NCI-H2196 treated with DMSO at 0.1 percent for 48 hours (cell line): Measurements from ENCODE around the gene FARP1.

Experiments used
- DNase-seq: peaks from one replicate; lab custom pipeline; 2025; ENCODE audit not compliant: unreplicated experiment; lab: John Stamatoyannopoulos, UW

The FARP1 gene

GRCh38 chr13:98141091-98141490, 1.8 kb upstream of the FARP1 start:
- no peak for DNase-seq

GRCh38 chr13:98141509-98142379, 1.1 kb upstream of the FARP1 start:
- DNase-seq: no peak

DNA sequence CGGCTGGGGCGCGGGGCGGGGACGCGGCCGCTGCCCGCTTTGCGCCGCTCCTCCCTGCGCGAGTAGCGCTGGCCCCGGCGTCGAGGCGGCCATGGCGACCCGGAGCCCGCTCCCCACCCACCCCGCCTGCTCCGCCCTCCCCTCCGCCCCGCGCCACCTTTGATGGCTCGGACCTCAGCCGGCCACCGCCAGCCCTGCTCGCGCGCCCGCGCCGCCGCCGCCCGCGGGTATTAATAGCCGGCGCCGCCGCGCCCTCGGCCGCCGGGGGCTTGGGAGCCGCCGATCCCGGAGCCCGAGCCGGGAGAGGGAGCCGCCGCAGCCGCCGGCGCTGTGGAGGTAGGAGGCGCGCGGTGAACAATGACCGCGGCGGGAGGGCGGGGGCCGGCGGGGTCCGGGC, 261 bp downstream of the FARP1 start:
- DNase-seq: no peak

DNA sequence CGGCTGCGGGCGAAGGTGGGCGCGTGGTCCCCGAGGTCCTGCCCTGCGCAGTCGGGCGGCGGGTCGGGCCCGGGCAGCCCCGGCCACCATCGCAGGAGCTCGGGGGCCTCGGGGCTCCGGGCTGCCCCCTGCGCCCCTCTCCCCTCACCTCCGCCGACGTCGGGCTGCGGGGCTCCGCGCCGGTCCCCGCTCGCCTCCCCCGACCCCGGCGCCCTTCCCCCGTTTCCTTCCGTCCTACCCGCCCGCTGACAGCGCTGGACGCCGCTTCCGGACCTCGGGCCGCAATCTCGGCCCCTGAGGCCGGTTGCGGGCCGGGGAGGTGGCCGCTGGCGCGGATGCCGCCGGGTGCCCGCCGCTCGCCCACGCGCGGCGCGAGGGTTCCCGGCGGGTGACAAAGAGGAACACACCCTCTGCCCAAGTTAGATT, 720 bp downstream of the FARP1 start:
- no peak for DNase-seq

DNA sequence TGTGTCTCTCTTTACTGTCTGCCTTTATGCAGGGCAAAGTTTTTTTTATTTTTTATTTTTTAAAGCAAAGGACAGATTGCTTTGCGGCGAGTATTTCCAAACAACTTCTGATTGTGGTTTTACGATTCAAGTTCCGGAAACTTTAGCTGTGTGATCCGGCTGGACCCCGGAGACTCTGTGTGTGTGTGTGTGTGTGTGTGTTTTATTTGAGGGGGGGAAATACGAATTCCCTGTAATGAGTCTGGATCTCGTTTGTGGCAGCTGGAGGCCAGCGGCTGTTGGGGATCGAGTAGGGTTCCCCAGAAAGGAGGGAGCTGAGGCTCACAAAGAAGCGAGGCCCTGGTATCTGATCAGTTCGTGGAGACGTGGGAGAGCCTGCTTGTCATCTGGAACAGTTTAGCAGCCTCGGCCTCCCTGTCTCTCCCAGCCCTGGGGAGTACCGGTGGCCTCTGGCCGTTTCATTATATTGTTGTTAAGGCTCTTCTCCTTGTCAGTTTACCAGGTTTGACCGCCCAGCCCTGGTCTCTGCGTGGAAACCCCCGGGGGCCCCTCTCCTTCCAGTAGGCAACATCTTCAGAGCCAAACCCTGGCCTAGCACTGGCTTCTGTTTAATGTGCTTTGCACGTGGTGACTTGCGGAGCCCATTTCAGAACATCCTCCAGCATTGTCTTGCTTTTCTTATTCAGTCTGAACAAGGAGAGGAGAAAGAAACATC, 1.3 kb downstream of the FARP1 start:
- DNase-seq: no peak

GRCh38 chr13:98144801-98145350, 2.0 kb downstream of the FARP1 start:
- no peak for DNase-seq

GRCh38 chr13:98147521-98147920, 4.6 kb downstream of the FARP1 start:
- no peak for DNase-seq

DNA sequence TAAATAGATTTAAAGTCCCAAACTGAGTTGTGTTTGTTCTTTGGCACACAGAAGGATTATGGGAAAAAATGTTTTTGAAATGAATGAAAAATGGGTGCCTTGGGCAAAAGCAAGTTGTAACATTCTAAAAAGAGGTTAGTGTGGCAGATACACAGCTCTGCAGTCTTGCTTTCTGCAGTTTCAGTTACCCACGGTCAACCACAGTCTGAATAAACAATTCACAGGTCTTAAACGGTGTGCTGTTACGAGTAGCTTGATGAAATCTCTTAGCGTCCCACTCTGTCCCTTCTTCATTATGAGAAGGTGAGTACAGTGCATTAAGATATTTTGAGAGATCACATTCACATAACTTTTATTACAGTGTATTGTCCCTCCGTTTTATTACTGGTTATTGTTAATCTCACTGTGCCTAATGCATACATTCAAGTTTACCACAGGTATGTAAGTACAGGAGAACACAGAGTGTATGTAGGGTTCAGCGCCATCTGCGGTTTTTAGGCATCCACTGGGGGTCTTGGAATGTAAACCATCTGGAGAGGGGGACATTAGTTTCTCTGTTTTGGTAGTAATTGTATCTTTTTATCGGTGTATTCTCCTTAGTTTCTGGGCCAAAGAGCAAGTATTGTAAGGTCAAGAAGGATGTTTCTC, 8.1 kb downstream of the FARP1 start:
- DNase-seq: no peak

- no peak for DNase-seq
These were observed 12.7 kb downstream of the FARP1 start for GRCh38 chr13:98155475-98156109.

DNA sequence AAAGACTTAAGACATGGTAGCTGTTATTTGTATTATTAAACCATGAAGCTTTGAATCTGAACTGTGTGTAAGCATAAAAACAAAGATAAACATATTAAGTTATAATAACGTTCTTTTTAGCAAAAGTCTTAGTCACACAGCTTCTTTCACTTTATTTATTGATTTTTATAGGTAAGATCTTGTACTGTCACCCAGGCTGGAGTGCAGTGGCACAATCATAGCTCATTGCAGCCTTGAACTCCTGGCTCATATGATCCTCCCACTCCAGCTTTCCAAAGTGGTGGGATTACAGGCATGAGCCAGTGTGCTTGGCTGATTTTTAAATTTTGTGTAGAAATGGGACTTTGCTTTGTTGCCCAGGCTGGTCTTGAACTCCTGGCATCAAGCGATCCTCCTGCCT, 13.4 kb downstream of the FARP1 start:
- DNase-seq: no peak

DNA sequence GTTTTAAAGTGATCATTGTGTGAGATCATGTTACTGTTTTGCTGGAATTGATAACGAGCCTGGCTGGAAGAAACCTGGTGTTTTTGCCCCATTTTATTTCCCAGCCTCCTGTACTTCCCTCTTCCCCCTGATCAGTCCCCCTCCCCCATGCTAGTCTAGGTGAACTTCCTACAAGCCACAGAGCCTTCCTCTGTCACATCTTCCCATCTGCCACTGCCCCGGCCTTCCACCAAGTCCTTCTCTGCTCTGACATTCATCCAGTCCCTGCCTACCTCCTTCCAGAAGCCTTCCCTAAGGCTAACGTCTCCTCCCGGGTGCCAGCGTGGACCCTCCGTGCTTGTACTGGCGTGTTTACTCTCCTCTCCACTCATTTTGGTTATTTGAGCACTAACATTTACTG, 14.3 kb downstream of the FARP1 start:
- no peak for DNase-seq

DNA sequence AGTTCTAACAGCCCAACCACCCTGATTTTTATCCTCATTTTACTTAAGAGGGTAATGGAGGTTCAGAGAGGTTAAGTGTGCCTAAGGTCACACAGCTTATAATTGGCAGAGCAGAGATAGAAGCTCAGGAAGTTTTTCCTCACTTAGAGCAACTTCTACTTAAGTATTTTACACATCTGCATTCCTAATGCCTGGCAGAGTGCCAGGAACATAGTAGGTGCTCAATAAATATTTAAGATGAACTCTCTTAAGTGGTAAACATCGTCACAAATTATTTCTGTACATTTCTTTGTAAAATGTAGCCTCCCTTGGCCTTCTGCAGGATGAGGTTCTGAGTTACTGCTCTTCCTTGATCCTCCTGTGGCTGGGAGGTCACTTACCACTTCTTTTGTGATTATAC, 14.7 kb downstream of the FARP1 start:
- DNase-seq: no peak

DNA sequence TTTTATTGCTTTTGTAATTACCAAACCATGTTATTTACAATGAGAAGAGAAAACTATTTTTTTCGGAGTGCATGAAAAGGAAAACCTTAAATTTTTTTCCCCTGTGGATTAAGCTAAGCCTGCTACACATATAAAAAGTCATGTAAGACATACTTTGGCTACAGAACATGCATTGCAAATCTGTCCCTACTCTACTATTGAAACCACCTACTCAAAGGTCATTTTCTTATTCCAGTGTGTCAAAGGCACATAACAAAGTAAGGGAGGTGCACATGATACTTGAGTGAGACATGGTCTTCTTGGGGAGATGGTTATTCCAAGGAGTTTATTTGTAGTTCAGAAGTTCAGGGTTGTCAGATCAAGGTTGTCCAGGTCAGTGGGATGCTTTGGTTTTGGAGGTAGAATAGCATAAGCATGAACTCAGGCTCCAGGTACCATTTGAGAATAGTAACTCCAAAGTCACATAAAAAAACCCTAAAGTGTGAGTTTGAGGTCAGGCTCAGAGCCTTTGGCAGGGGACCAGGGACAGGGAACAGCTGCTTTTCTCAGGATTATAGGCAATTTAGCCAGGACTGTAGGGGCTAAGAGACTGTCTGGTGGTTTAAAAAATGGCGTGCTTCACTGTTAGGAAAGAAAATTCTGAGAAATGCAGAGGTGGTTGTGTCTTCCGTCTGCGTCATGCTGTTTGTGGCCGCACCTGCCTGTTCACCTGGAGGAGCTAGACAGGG, 15.4 kb downstream of the FARP1 start:
- DNase-seq: no peak

GRCh38 chr13:98162935-98163334, 20.0 kb downstream of the FARP1 start:
- no peak for DNase-seq

- no peak for DNase-seq
These were observed 26.4 kb downstream of the FARP1 start for GRCh38 chr13:98169331-98169730.

DNA sequence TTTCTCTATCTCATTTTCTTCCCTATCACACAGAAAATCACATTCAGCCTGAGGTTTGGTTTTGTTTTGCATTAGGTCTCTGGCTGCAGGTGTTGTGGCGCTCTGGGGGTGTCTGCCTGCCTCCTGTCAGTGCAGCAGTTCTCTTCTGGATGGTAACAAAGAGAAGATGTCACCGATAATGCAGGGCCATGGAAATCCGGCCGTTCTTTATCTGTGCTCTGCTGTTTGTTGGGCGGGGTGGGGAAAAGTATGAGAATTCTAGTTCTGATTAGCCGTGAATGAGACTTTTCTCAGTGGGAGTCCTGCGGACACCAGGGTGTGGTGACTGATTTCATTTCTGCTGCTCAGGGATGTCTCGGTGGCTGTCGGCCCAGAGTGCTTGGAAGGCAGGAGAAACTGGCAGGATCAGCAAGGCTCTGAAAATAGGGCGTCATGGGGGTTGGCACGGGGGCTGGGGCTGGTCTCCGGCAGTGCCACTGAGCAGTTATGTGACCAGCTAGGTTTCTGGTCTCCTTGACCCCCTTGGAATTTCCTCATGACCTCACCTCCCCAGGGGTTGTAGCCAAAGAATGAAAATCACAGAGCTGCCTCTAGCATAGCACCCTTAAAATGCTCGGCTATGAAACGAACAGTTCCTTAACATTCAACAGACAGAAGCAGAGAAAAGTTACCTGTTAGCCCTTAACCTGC, 29.2 kb downstream of the FARP1 start:
- DNase-seq: no peak

- no peak for DNase-seq
These were observed 29.9 kb downstream of the FARP1 start for GRCh38 chr13:98172590-98173422.

DNA sequence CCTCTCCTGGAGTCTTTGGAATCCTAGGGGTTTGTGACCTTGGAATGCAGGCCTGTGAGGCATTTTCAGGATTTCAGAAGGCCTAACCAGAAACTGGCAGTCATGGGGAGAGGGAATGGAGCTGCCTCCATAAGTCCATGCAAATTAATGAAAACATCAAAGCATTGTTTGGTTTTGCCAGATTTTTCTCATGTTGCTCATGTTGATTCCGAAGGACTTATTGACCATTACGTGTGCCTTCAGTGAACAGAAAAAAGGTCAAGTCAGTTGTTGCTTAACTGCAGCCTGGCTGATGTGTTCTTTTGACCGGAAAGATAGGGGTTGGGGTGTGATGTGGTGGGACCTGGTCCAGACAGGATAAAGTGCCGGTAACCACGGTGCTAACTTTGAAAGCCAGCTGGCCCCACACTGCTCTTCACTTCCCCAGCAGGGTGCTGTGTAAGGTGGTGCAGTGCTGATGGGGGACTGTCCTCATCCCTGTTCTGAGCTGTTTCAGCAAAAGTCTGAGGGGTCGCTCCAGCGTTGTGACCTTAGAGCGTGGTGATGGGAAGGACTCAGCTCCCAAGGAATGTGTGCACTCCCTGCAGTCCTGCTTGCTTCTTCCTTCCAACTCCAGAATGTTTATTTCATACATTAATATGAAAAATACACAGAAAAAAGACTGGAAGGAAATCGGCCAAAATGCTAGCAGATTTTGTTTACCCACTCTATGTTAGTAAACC, 30.7 kb downstream of the FARP1 start:
- DNase-seq: no peak
